OCI-M2 (cell line): ENCODE data around the gene ADRA2B.
A peak's percentile ranks its signal among the peaks of the same experiment; 100 is the strongest.
"Not testable (repeated sequence)": the region's sequence is repeated elsewhere in the genome, so short reads cannot be mapped to it uniquely, and the experiment has no call there.

Experiments
- DNase-seq: peaks from one replicate; lab custom pipeline; 2025; ENCODE audit not compliant: unreplicated experiment; lab: John Stamatoyannopoulos, UW

The ADRA2B gene

DNA sequence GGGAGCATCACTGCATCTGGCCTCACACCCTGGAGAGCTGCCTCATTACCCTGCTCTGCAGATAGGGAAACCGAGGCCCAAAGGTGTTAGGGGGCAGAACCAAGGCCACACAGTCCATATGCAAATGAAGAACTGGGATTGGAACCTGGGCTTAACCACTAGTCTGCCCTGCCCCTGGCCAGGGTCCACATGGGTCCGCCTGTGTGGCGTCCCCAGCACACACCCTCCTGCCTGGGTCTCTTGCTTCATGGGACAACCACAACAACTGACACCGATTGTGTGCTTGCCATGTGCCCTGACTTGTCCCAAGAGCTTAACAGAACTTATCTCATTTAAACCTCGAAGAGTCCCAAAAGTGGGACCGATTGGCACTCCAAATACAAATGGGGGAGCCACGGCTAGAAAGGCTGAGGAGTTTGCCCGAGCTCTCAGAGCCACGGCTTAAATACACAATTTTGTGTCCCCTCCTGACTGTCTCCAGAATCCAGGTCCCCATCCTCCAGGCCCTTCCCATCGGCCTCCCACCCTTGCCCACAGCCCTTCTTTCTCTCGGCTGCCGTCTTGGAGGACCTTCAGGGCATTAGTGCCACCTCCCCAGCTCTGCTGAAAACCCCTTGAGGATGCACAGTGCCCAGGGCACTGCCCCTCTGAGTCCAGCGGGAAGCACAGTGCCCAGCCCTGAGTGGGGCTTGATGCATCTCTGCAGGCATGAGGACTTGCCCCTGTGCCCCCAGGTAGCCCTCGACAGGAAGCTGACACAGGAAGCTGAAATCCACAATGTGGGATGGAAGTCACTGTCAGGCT is 34.6 kb upstream of the ADRA2B start:
- DNase-seq, result no peak

DNA sequence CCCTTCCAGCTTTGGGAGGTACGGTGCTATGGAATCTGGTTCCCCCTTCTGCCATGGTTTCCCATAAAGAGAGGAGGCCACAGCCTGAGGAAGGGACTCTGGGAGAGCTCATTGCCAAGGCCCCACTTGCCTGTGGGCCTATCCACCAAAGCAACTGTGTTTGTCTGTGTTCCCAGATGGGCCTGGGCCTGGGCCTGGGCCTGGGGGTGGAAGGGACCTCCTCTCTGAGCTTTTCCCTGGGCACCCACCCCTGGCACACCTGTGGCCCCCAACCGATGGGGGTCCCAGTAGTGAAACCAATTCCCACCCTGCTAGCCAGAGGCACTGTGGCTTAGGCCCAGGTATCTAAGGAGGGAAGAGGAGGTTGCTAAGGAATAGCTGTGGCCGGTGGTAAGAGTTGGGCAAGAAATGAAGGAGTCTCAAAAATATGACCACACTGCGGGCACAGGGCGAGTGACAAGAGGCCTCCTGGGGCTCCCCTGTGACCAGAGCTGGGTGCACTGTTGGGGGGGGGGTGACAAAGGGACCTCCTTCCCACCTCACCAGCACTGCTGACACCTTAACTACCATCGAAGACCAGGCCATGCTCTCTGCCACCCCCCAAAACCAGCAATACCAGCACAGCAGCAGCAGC is 33.8 kb upstream of the ADRA2B start:
- no peak for DNase-seq

DNA sequence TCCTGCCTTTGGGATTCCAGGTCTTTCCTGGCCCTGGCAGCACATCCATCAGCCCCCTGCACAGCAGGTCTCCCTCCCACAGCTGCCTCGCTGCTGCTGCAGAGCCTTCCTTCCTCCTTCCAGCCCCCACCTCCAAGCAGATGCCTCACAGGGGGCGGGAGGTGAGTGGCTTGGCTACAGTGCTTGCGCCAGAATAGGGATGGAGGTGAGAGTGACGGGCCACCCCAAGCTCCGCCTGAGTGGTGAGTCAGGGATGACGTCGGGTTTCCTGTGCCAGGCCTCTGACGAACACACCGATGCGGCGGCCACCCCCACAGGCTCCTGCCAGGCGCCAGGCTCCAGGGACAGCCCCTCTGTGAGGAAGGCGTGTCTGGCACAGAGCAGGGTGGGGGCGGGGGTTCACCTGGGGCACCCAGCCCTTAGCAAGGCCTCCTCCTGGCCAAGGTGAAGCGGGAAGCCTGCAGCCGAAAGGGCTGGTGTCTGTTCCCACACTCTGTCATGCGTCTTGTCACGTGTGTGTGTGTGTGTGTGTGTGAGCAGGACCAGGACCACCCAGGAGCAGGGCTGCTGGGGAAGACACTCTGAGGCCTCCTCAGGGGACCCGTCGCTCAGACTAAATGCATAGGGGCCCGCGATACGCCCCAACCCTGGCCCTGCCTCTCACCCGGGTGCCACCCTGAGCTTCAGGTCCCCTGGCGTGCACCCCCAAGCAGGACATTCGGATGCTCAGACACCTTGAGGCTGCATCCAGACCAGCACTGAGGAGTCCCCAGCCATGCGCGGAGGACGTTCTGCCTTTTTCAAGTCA is 32.2 kb upstream of the ADRA2B start:
- no peak for DNase-seq

DNA sequence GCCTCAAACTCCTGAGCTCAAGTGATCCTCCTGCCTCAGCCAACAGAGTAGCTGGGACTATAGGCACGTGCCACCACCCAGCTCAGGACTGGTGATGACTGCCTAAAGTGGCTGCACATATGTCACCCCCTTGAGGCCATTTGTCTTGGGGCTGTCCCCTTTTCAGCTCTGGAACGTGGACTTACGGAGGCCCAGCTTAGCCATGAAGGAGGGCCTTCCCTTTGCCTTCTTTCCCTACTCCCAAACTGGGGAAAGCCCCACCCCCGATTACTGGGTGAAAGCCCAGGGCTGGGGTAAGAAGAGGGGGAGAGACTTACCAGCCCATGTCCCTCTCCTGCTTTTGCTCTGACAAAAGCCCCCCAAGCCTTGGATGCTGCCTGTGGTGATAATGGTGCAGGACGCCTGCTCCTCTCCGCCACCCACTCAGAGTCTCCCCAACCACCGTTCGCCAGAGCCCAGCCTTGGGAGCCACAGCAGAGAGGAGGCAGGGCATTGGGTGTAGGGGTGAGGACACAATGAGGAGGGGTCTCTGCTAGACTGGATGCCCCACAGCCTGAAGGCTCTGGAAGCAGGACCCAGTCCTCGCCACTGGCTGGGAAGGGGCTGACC is 31.3 kb upstream of the ADRA2B start:
- DNase-seq, result no peak

DNA sequence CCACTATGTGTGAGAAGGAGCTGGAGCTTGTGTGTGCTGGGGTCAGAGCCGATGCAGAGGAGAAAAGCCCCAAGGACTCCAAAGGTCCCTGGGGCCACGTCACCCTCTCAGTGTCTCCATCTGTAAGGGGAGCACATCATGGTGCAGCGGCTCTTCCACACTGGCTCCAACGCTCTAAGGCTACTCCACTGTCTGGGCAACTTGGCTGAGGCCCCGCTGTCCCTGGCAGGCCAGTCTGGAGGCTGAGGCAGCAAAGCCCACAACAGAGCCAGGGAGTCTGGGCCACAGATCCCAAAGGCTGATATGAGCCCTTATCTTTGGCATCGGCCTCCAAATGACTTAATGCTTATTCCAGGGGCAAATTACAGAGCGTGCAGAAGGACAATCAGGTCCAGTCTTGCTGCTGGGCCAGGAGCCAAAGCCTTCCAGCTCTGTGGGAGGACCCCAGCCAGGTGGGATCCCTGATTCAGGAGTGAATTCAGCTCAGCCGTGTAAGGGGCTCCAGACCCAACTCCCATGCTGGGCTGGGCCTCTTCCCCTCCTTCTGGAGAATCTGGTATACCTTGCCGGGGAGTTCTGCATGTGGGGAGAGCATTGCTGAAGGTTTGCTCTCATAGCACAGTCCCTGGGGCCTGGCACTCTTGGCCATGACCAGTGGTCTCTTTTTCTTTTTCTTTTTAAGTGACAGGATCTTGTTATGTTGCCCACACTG is 30.7 kb upstream of the ADRA2B start:
- DNase-seq, result no peak

DNA sequence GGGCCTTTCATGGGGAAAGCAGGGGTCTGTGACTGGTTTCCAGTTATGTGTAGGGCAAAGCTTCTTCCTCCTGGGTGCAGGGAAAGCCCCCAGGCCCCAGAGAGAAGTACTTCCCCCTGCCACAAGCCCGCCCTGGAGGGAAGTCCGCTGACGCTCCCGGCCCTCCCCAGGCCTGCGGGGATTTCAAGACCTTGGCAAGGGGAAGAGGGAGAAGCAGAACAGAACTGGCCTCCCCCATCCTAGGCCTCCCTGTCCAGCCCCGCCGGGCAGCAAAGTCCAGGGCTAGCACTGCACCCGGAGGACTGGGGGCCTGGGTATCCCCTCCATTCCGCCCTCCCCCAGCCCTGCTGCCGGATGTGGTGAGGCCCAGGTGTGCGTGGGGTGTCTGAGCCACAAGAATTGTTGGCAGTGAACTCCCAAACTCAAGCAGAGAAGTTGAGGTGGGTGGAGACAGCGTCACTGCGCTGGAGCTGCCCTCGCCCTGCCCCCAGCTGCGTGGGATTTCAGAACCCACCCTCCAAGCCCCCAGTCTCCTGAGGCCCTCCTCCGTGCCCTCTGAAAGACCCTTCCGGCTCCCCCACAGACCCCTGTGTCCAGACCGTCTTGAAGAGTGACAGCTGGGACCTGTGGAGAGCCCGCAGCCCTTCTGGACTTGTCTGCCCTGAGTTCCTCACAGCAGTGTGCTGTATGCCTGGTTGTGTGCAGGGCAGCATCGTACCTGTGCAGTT is 29.9 kb upstream of the ADRA2B start:
- no peak for DNase-seq

DNA sequence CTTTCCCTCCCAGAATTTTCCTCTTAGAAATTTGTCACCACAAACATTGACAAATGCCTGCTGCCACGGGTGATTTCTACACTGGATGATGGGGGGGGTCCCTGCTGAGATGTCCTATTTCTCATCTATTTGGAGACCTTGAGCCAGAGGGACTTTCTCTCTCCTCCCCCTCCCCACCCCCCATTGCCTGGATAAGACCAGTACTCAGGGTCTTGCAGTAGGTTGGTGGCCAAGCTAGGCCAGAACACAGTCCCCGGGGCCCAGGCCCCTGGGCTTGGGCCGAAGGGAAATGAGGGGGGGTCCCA is 29.4 kb upstream of the ADRA2B start:
- no peak for DNase-seq

DNA sequence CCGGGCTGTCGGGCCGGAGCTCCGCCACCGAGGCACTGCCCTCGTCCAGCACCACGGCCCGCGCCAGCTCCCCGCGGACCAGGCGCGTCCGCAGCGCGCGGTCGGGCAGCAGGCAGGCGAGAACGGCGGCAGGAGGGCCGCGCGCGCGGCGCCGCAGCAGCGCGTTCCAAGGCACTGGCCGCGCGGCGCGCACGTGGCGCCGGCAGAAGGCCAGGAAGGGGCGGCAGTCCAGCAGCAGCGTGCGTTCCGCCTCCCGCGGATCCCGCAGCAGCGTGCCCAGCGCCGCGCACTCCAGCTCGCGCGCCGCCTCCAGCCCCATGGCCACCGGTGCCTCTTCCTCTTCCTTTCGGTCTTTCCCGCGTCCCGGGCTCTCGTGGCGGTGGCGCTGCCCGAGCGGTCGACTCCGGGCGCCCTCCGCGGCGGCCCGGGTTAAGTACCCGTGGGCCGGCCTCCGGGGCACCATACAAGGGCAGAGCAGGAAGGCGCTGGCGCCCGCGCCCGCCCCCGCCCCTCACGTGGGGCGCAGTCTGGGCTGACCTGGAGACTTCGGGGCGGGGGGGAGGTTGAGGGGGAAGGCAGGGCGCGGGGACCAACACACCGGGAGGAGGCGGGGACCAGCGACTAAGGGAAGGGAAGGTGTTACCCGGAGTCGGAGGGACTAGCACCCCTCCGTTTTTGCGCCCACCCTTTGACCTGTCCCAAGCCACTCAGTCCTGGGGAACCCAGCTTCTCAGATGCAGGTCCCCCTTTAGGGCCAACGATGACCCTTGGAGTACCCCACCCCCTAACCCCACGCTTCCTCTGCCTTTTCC is 28.9 kb upstream of the ADRA2B start, which contains the start of gene DUSP2:
DUSP2 (minus strand) TSS at position 405 of the 812 bp plus-strand sequence; CDS start at position 319, 86 bp downstream.
- DNase-seq, result peak; percentile 23

DNA sequence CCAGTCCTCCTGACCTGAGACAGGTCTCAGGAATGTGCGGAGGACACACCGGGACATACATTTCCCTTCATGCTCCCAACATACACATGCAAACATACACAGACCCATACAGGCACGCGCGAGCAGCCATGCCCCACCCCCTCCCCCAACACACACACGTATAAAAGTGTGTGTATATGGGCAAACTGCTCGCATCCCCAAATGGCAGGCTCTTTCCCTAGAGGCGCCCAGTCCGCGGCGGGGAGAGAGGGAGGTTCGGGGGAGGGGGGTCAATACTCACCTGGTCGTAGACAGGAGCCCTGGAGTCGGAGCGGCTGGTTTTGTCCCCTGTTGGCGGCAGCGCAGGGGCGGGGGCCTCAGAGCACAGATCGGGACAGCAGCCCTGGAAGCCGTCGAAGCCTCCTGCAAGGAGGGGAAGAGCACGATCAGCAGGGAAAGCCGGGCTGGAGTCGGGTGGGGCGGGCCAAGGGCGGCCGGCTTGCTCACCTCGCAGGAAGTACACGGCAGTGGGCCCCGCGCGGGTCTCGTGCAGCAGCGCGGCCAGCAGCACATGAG is 28.2 kb upstream of the ADRA2B start:
- no peak for DNase-seq

DNA sequence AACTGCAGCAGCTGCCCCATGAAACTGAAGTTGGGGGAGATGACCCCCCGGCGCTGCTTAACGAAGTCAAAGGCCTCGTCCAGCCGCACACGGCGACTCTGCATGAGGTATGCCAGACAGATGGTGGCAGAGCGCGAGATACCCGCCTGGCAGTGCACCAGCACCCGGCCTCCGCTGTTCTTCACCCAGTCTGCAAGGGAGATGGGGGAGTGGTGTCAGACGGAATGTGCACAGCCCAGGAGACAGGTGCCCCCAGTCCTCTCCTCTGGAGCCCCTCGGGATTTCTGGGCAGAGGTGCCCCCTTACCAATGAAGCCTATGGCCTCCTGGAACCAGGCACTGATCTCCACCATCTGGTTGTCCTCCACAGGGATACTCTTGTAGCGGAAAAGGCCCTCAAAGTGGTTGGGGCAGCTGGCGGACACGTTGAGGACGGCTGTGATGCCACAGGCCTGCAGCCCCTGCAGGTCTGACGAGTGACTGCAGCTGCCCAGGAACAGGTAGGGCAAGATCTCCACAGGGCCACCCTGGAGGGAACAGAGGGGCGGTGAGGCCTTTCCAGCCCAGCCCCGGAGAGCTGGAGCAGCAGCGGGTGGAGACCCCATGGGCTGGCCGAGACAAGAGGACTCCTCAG is 27.6 kb upstream of the ADRA2B start:
- DNase-seq, result no peak

DNA sequence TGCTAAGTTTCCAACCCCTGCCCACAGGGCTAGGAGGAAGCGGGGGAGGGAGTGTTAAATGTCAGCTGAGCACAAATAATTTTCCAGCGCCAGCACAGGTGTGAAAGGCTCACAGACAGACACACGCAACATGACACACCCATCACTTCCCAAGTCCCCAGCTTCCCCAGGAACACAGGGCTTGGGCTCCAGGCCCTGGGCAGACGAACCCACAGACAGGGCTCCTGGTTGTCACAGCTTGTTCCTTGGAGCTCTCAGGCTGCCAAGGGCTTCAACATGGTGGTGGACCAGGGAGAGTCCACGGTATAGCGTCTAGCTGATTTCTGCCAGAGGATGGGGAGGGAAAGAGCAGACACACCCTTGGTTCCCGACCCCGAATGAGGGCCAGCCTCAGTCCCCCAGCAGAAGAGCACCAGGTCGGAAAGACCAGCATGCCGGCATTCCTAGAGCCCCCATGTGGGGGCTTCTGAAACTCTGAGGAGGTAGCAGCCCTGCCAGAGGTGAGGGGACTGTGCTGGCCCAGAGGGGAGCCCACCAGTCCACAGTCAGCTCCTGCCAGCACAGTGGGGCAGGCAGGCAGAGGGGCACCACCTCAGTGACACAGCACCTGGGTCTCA is 27.0 kb upstream of the ADRA2B start:
- DNase-seq, result no peak

DNA sequence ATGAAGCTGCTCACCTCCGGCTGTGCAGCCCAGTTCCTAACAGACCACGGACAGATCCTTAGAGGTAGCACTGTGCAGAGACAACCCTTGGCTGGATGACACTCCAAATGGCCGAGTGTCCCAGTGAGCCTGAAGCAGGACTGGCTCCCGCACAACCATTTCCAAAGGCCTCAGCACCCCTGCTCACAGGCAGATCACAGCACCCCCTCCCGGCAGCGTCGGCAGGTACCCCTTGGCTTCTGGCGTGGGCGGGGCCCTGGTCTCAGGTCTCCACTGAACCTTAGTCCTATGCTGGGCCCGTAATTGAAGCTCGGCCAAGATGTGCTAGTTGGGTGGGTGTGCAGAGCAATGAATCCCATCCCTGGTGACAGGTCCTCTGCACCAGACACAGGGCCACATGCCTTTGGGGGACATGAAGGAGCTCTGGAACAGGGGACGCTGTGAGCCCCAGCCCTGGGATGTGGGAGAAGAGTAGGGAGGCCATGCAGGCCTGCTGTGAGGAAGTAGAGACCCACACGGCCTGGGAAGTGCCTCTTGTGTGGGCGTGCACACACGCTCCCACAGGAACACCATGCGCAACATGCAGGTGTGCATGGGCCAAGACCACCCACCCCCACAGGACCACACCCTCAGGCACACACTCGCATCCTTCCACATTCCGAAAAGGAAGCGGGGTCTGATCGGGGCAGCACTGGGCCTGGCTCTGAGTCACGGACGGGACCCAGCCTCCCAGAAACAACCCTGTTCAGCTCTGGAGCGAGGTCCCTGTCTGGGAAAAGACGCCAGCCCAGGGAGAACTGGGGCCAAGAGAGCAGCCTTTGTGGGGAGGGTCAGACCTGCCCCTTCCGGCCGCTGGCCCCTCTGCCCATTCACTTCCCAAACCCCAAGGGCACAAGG is 26.1 kb upstream of the ADRA2B start:
- no peak for DNase-seq

DNA sequence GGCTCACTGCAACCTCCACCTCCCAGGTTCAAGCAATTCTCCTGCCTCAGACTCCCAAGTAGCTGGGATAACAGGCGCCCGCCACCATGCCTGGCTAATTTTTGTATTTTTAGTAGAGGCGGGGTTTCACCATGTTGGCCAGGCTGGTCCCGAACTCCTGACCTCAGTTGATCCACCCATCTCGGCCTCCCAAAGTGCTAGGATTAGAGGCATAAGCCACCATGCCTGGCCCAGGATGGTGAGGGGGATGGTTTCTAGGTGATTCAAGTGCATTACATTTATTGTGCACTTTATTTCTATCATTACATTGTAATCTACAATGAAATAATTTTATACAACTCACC is 25.2 kb upstream of the ADRA2B start:
- DNase-seq, result not testable (repeated sequence)

DNA sequence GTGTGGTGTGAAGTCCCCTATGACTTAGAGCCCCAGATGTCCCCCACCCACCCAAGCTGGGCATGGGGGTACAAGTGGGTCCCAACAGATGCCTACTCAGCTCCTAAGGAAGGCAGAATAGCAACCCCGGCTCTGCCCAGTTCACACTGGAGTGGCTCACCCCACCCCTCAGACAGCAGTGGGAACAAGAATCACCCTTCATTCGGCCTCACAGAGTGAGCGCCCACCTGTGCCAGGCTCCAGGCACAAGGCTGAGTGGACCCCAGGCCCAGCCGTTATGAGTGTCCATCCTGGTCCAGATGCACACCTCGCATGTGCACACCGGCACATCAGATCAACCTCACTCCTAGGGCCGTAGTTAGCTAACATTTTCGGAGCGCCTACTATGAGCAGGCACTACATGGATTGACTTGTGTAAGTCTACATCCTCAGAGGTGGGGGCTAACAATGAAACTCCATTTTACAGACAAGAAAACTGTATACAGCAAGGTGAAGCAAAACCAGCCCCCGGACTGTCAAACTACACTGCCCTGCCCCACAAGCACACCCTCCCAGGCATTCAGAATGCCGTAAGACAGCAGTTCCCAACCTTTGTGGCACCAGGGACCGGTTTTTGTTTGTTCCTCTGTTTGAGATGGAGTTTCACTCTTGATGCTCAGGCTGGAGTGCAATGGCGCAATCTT is 24.7 kb upstream of the ADRA2B start:
- DNase-seq, result no peak

DNA sequence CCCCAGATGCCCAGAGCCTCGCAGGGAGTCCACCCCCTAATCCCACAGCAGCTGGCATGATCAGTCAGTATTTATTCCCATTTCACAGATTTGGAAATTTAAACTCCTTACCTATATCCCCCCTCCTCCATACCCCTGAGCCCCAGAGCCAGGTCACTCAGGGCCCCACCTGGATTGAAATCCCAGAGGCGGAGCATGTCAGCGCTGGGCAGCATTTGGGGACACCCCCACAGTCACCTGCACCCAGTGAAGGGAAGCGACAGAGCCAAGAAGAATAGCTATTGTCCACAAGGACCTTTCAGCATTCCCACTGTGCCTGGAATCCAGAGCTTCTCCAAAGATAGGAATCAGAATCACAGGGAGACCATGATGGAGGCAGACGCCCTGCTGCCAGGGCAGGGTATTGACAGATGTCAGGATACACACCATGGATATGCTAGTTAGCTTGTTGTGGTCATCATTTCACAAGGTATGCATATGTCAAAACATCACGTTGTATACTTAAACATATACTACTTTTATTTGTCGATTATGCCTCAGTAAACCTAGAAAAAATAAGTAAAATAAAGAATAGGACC is 22.9 kb upstream of the ADRA2B start:
- no peak for DNase-seq
